Smooth muscle cell (in vitro differentiated cells): Measurements from ENCODE around the gene ADARB2. TPM values are rescaled to one million over a fixed set of nuclear protein-coding genes. Genes with fewer than 3 reads are reported as not detected.

Source experiments
- DNase-seq: peaks from one replicate; lab custom pipeline; 2025; ENCODE audit not compliant: unreplicated experiment; lab: John Stamatoyannopoulos, UW
- H2AFZ ChIP-seq: fragments of 200-600 bp; sonication (generic); 2 replicates; pipeline ENCODE4 v1.6.0; 2016; ENCODE audit warnings: antibody characterized with exemption, low read depth, mild to moderate bottlenecking
- H3F3A ChIP-seq: fragments of 200-600 bp; sonication (generic); 2 replicates; pipeline ENCODE4 v1.6.0; 2017; ENCODE audit warnings: antibody characterized with exemption, low read depth
- H3K27ac ChIP-seq: fragments of 200-600 bp; sonication (generic); 2 replicates; pipeline ENCODE4 v1.5.1; 2016; ENCODE audit warnings: low read depth, mild to moderate bottlenecking
- H3K27me3 ChIP-seq: fragments of 200-600 bp; sonication (generic); 2 replicates; pipeline ENCODE4 v1.6.1; 2016; ENCODE audit warnings: low read depth, mild to moderate bottlenecking
- H3K36me3 ChIP-seq: fragments of 200-600 bp; sonication (generic); 2 replicates; pipeline ENCODE4 v1.5.1; 2016; ENCODE audit warnings: low read depth
- H3K4me1 ChIP-seq: fragments of 200-600 bp; sonication (generic); 2 replicates; pipeline ENCODE4 v1.5.1; 2016; ENCODE audit warnings: low read depth
- H3K4me2 ChIP-seq: fragments of 200-600 bp; sonication (generic); 2 replicates; pipeline ENCODE4 v1.6.0; 2016; ENCODE audit warnings: mild to moderate bottlenecking
- H3K4me3 ChIP-seq: fragments of 200-600 bp; sonication (generic); 2 replicates; pipeline ENCODE4 v1.5.1; 2016; ENCODE audit warnings: mild to moderate bottlenecking
- H3K79me2 ChIP-seq: fragments of 200-600 bp; sonication (generic); 2 replicates; pipeline ENCODE4 v1.6.0; 2016; ENCODE audit warnings: low read depth, mild to moderate bottlenecking
- H3K9ac ChIP-seq: fragments of 200-600 bp; sonication (generic); 2 replicates; pipeline ENCODE4 v1.6.0; 2016; ENCODE audit warnings: low read depth
- H3K9me3 ChIP-seq: fragments of 200-600 bp; sonication (generic); replicated peaks from 2 replicates; pipeline ENCODE4 v1.5.1; 2016; ENCODE audit warnings: low read depth
- H4K20me1 ChIP-seq: fragments of 200-600 bp; sonication (generic); 2 replicates; pipeline ENCODE4 v1.6.0; 2016; ENCODE audit warnings: low read depth
- CTCF ChIP-seq: fragments of 200-600 bp; sonication (generic); IDR thresholded peaks from 2 replicates; pipeline ENCODE4 v1.5.1; 2017; ENCODE audit warnings: borderline replicate concordance, mild to moderate bottlenecking, antibody characterized with exemption; ENCODE audit not compliant: insufficient read depth, poor library complexity, severe bottlenecking
- WGBS: methylation state at CpG from one replicate; pipeline ENCODE4 v1.1.7; 2016; ENCODE audit warnings: low lambda C conversion rate; 5-methylcytosine and 5-hydroxymethylcytosine counted together
- polyA plus RNA-seq: library from polyadenylated mRNA; unstranded; fragments of >200 nt; fragmentation: Nextera tagmentation; extraction: Ambion mirVana; gene quantifications from 2 replicates; pipeline ENCODE4 v1.2.1, GENCODE V29; 2016
- total RNA-seq: library from RNA; depleted of rRNA; stranded (reverse); fragments of >200 nt; gene quantifications from 2 replicates; pipeline ENCODE4 v1.2.3, GENCODE V29; 2014

ADARB2 gene
- total and polyA plus RNA-seq, 2 experiments from 2014 or later: 0.13 to 0.39 TPM

GRCh38 chr10:1573981-1574380 is 163.3 kb downstream of the ADARB2 start:
- Histone ChIP-seq H3K79me2 (no peaks in the 10 kb centered on the region), H3K4me1 (no peaks in the 10 kb centered on the region), H3K4me2 (no peak overlapping the region), H2AFZ (no peak overlapping the region), H4K20me1 (no peaks in the 10 kb centered on the region), H3K4me3 (no peak overlapping the region), H3K9ac (no peak overlapping the region), H3K27me3 (no peaks in the 10 kb centered on the region), H3F3A (no peaks in the 10 kb centered on the region), H3K36me3 (no peaks in the 10 kb centered on the region), H3K9me3 (no peaks in the 10 kb centered on the region), H3K27ac (no peak overlapping the region)
- 93% methylated on average over 12 of the region's 12 CpGs for WGBS
- TF ChIP-seq CTCF: no peak
- DNase-seq: no peak

GRCh38 chr10:1573334-1573969 is 163.9 kb downstream of the ADARB2 start:
- 92% methylated on average over 14 of the region's 14 CpGs for WGBS
- Histone ChIP-seq H3K4me2 (no peak overlapping the region), H3K9me3 (no peaks in the 10 kb centered on the region), H3K27me3 (no peaks in the 10 kb centered on the region), H3K36me3 (no peaks in the 10 kb centered on the region), H2AFZ (no peak overlapping the region), H3K79me2 (no peaks in the 10 kb centered on the region), H3K9ac (no peak overlapping the region), H3F3A (no peaks in the 10 kb centered on the region), H3K4me3 (no peak overlapping the region), H3K27ac (no peak overlapping the region), H3K4me1 (no peaks in the 10 kb centered on the region), H4K20me1 (no peaks in the 10 kb centered on the region)
- no peak for TF ChIP-seq CTCF
- no peak for DNase-seq

GRCh38 chr10:1572519-1573333 is 164.6 kb downstream of the ADARB2 start:
- WGBS: 86% methylated on average over 10 of the region's 10 CpGs
- no peak overlapping the region for H3K4me2 ChIP-seq
- H3K9ac ChIP-seq: no peak overlapping the region
- no peak for TF ChIP-seq CTCF
- no peak overlapping the region for H3K4me3 ChIP-seq
- no peaks in the 10 kb centered on the region for H3K27me3 ChIP-seq
- H3K79me2 ChIP-seq: no peaks in the 10 kb centered on the region
- H3K4me1 ChIP-seq: no peaks in the 10 kb centered on the region
- no peak overlapping the region for H3K27ac ChIP-seq
- no peaks in the 10 kb centered on the region for H4K20me1 ChIP-seq
- H3K9me3 ChIP-seq: no peaks in the 10 kb centered on the region
- H3K36me3 ChIP-seq: no peaks in the 10 kb centered on the region
- H2AFZ ChIP-seq: no peak overlapping the region
- no peak for DNase-seq
- H3F3A ChIP-seq: no peaks in the 10 kb centered on the region
